LNCAP (cell line): Measurements from ENCODE around the gene NPSR1.

Source experiments
- CTCF ChIP-seq: fragments of 450-650 bp; IDR thresholded peaks from 2 replicates; pipeline ENCODE4 v1.5.1; 2017; ENCODE audit warnings: mild to moderate bottlenecking

The NPSR1 gene

GRCh38 chr7:34740840-34741239 is 82.8 kb downstream of the NPSR1 start:
- no peak for TF ChIP-seq CTCF

DNA sequence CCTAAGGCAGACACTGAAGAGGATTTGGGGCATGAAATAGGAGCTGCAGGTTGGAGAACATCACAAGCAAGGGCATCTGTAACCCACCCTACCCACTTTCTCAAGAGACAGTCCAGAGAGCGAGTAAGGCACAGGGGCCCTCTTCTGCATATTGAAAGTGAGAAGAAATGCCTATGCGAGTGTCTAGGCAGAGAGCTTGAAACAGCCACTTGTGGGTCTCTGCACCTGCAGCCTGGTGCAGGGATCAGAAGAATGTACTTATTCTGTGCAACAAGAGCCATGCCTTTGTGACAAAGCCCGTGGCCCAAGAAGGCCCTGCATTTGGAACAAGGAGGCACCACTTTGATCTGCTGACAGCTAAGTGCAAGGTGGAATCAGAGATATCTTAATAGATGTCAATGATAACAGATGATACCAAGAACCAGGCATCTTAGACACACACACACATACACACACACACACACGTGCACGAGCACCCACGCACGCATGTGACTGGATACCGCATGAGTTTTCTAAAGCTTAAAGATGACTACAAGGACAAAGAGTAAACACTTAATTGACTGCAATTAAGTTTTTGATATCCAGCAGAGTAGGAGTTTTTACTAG is 89.3 kb downstream of the NPSR1 start:
- TF ChIP-seq CTCF = no peak

GRCh38 chr7:34747867-34748727 is 90.1 kb downstream of the NPSR1 start:
- peak; percentile 12; the same call in 1 of the 2 replicates for TF ChIP-seq CTCF

GRCh38 chr7:34748728-34749089 is 90.7 kb downstream of the NPSR1 start:
- TF ChIP-seq CTCF = no peak

DNA sequence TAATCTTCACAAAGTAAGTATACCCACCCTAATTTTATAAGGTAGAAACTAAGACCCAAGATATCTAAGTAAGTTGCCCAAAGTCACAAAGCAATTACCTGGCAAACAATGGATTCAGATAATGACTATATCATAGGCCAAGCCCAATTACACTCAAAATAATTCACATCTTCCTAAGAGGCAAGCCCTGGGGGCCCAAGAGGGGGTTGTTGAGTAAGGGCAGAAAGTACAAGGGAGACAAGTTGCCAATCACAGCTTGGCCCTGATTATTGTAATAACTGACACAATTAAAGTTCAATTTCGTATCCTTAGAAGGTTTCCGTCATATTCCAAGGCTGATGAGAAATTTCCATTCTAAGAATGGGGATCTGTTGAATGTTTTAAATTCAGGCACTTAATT is 91.4 kb downstream of the NPSR1 start:
- no peak for TF ChIP-seq CTCF

GRCh38 chr7:34750209-34750608 is 92.2 kb downstream of the NPSR1 start:
- TF ChIP-seq CTCF = no peak

- TF ChIP-seq CTCF = no peak
Measured at GRCh38 chr7:34750636-34751035, 92.6 kb downstream of the NPSR1 start.
